GM12864 (cell line): Measurements from ENCODE around the gene BCL11B.

Source experiments
- DNase-seq: peaks from one replicate; pipeline ENCODE4 v3.0.0-alpha.2; 2011; ENCODE audit warnings: low read depth
- H3K4me3 ChIP-seq: 2 replicates; pipeline ENCODE4 v1.5.1; 2011; ENCODE audit warnings: mild to moderate bottlenecking, low read depth, low read length, control low read depth
- TF ChIP-seq, protein P1 (sequence below): IDR thresholded peaks from 2 replicates; pipeline ENCODE4 v1.5.1; 2011; ENCODE audit warnings: low read depth, mild to moderate bottlenecking, moderate library complexity, low read length, control low read depth, inconsistent platforms; ENCODE audit errors: missing control alignments

BCL11B gene

DNA sequence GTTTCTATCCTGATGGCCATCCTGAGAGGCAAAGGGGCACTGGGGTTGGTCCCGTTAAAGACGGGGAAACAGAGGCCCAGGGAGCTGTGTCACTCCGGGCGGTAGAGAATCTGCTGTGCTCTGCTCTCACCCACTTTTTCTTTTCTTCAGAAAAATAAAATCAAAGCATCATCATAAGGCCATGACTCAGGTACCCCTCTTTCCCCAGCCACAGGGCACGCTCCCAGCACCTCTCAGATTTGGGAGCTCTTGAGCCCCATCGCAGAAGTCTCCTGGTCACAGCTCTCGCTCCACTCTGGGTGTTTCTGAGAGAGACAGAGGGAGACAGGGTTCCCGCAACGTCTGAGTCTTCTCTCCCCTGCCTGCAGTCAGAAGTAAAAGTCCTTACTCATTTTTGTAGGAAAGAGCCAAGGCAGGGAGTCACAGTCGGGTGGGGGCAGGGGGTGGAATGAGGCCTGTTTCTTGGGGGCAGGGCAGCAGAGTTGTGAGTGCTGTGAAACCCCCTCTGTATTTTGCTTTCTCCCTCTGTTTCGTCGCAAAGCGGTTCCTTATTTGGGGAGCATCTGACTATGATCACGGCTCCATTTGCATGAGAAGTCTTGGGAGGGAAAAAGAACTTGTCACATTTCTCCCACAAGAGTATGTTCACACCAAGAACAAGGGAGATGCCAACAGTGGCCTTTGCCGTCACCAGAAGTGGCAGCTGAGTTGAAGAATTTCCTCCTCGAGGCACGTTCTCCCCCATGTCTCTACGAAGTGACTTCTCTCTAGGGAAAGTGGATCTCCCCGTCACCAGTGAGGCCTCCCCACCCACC, 139.0 kb downstream of the BCL11B start:
- DNase-seq = no peak
- H3K4me3 ChIP-seq = no peak overlapping the region
- TF ChIP-seq, protein P1, sequence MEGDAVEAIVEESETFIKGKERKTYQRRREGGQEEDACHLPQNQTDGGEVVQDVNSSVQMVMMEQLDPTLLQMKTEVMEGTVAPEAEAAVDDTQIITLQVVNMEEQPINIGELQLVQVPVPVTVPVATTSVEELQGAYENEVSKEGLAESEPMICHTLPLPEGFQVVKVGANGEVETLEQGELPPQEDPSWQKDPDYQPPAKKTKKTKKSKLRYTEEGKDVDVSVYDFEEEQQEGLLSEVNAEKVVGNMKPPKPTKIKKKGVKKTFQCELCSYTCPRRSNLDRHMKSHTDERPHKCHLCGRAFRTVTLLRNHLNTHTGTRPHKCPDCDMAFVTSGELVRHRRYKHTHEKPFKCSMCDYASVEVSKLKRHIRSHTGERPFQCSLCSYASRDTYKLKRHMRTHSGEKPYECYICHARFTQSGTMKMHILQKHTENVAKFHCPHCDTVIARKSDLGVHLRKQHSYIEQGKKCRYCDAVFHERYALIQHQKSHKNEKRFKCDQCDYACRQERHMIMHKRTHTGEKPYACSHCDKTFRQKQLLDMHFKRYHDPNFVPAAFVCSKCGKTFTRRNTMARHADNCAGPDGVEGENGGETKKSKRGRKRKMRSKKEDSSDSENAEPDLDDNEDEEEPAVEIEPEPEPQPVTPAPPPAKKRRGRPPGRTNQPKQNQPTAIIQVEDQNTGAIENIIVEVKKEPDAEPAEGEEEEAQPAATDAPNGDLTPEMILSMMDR = no peak

DNA sequence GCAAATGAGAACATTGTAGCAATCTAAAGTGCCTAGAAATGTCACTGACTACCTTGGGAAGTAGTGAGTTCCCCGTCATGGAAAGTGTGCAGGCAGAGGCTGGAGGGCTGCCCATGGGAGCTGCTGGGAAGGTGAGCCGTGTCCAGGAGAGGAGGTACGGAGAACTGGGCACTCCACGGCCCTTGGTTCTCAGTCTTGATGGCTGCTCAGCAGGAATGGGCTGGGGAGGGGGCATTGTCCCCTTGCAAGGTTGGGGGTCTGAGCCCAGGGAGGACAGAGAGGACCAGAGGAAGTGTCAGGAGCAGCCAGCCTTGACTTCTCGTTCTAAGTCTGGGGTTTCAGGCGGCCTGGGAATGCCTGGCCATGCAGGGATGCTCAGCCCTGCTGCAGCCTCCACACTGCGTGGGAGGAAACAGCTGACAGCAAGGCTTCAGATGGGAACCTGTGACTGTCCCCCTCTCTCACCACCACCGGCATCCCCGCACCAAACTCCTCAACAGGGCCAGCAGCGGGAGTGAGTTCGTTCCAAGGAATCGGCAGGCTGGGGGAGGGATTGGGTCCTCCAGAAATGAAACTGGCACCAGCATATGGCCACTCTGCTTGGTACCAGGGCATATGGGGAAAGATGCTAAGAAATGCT, 140.2 kb downstream of the BCL11B start:
- TF ChIP-seq, protein P1 = no peak
- no peak overlapping the region for H3K4me3 ChIP-seq
- no peak for DNase-seq

DNA sequence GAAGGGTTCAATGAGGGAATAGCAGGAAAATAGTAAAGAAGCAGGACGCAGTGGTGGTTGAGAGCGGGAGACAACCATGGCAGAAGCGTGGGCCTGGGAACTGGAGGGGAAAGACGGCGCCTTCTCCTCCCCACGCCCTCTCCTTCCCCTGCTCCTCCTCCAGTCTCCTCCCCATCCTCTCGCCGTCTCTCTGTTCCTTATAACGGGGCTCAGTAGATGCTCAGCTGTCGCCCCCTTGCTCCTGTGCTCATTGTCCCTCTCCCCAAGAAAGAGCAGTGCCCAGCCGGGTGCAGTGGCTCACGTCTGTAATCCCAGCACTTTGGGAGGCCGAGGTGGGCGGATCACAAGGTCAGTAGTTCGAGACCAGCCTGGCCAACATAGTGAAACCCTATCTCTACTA, 142.0 kb downstream of the BCL11B start:
- TF ChIP-seq, protein P1 = no peak
- H3K4me3 ChIP-seq = no peak overlapping the region
- DNase-seq = no peak

DNA sequence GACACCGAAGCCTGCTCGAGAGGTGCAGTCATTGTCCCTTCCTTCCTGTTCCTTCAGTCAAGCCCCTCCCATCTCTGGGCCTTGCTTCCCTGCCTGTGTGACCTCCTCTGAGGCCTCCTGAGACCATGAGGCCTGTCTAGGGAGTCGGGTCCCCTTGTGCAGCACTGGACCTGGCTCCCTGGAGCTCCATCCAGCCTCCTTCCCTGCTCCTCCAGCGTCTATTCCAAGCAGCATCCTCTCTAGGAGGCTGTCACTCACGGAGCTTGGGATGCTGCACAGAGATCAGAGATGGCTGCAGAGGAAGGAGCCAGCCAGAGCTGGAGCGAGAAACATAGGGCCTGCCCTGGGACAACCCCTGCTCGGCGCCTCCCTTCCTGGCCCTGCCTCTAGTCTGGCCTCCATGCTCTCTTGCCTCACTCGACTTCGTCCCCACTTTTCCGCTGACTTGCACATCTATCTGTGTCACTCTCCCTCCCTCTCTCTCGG, 142.7 kb downstream of the BCL11B start:
- no peak overlapping the region for H3K4me3 ChIP-seq
- DNase-seq = no peak
- TF ChIP-seq, protein P1 = no peak

DNA sequence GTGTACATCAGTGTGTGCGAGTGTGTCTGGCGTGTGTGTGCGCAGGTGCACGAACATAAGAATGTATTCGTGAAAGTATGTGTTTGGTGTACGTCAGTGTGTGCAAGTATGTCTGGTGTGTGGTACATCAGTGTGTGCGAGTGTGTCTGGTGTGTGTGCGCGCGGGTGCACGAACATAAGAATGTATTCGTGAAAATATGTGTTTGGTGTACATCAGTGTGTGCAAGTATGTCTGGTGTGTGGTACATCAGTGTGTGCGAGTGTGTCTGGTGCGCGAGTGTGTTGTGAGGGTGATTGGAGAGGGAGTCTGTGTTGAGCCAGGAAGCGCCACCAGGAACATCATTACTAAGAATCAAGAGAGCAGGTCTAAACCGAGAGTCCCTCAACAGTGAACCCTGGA, 143.8 kb downstream of the BCL11B start:
- DNase-seq = no peak
- TF ChIP-seq, protein P1 = no peak
- no peak overlapping the region for H3K4me3 ChIP-seq

DNA sequence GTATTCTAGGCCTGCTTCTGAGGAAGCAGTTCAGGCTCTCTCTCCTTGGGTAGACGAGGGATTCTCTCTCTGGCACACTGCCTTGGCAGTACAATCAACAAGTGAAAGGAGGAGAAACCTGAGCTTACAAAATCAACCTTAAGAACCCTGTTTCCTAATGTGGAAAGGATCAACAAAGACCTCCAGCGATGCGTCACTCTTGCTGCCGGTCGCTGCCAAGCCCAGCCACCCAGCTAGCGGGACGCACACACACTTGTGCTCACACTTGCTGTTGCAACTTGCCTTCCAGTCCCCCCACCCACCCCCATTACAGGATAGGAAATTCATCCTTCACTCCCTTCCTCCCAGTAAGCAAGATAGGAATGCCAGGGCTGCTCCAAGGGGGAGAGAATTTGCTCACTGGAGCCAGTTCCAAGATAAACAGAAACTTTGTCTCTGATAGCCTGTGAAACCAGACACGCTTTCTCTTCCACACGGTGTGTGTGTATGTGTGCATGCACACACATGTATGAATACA, 144.3 kb downstream of the BCL11B start:
- TF ChIP-seq, protein P1 = no peak
- H3K4me3 ChIP-seq = no peak overlapping the region
- DNase-seq = no peak
